GM18867 (cell line): ENCODE results near the gene LDLRAD4.

Experiments used
- ATAC-seq: cut with Tn5 transposase; IDR thresholded peaks from one replicate; pipeline ENCODE4 v1.9.1; 2021; ENCODE audit warnings: mild to moderate bottlenecking, moderate library complexity; ENCODE audit not compliant: unreplicated experiment

Gene LDLRAD4

GRCh38 chr18:13555865-13556264 lies 337.3 kb downstream of the LDLRAD4 start:
- no peak for ATAC-seq

- no peak for ATAC-seq
Observed at GRCh38 chr18:13556502-13556901, 337.9 kb downstream of the LDLRAD4 start.

- no peak for ATAC-seq
Observed at GRCh38 chr18:13558124-13558523, 339.6 kb downstream of the LDLRAD4 start.

- ATAC-seq = no peak
Observed at GRCh38 chr18:13558790-13559189, 340.2 kb downstream of the LDLRAD4 start.

GRCh38 chr18:13559754-13560153 lies 341.2 kb downstream of the LDLRAD4 start:
- no peak for ATAC-seq

GRCh38 chr18:13560306-13560705 lies 341.7 kb downstream of the LDLRAD4 start:
- no peak for ATAC-seq

GRCh38 chr18:13562494-13563029 lies 344.0 kb downstream of the LDLRAD4 start:
- peak; percentile 58 for ATAC-seq

GRCh38 chr18:13563390-13563805 lies 344.8 kb downstream of the LDLRAD4 start:
- no peak for ATAC-seq

GRCh38 chr18:13564579-13564978 lies 346.0 kb downstream of the LDLRAD4 start:
- no peak for ATAC-seq

GRCh38 chr18:13565228-13565627 lies 346.7 kb downstream of the LDLRAD4 start:
- no peak for ATAC-seq

GRCh38 chr18:13566941-13567746 lies 348.6 kb downstream of the LDLRAD4 start:
- ATAC-seq = peak; percentile 65

GRCh38 chr18:13568443-13569392 lies 350.2 kb downstream of the LDLRAD4 start:
- ATAC-seq = peak; percentile 41

- no peak for ATAC-seq
Observed at GRCh38 chr18:13570216-13570615, 351.7 kb downstream of the LDLRAD4 start.

GRCh38 chr18:13570856-13571495 lies 352.4 kb downstream of the LDLRAD4 start:
- no peak for ATAC-seq

GRCh38 chr18:13572148-13572547 lies 353.6 kb downstream of the LDLRAD4 start:
- no peak for ATAC-seq

GRCh38 chr18:13572721-13573120 lies 354.2 kb downstream of the LDLRAD4 start:
- no peak for ATAC-seq

- no peak for ATAC-seq
Observed at GRCh38 chr18:13573750-13574149, 355.2 kb downstream of the LDLRAD4 start.

GRCh38 chr18:13574355-13574754 lies 355.8 kb downstream of the LDLRAD4 start:
- no peak for ATAC-seq

GRCh38 chr18:13574761-13575160 lies 356.2 kb downstream of the LDLRAD4 start:
- ATAC-seq = no peak

- peak; percentile 23 for ATAC-seq
Observed at GRCh38 chr18:13576598-13576997, 358.0 kb downstream of the LDLRAD4 start.
